Lower lobe of right lung (tissue), 2 donors: ENCODE data around the gene PLA2G4C. TPM values are rescaled to one million over a fixed set of nuclear protein-coding genes. Genes with fewer than 3 reads are reported as not detected.
"Not testable (repeated sequence)": the region's sequence is repeated elsewhere in the genome, so short reads cannot be mapped to it uniquely, and the experiment has no call there.

Experiments used
- ATAC-seq, 2 donors: fragments of 200-7000 bp; cut with Tn5 transposase; one replicate each; pipeline ENCODE4 v1.9.1; 2020 to 2022; ENCODE audit warnings: mild to moderate bottlenecking in 2 of 2, moderate library complexity in 2 of 2
- DNase-seq: peaks from one replicate; pipeline ENCODE4 v3.0.0-alpha.2; 2020
- H3K27ac ChIP-seq: fragments of 200-600 bp; one replicate; pipeline ENCODE4 v1.8.0; 2022
- H3K27me3 ChIP-seq: fragments of 200-600 bp; one replicate; pipeline ENCODE4 v1.8.0; 2022; ENCODE audit warnings: low read depth
- H3K36me3 ChIP-seq: fragments of 200-600 bp; one replicate; pipeline ENCODE4 v1.8.0; 2022; ENCODE audit warnings: mild to moderate bottlenecking
- H3K4me1 ChIP-seq: fragments of 200-600 bp; one replicate; pipeline ENCODE4 v1.8.0; 2022
- H3K4me3 ChIP-seq: fragments of 200-600 bp; one replicate; pipeline ENCODE4 v1.8.0; 2022; ENCODE audit warnings: mild to moderate bottlenecking
- H3K9me3 ChIP-seq: fragments of 200-600 bp; one replicate; pipeline ENCODE4 v1.8.0; 2022
- CTCF ChIP-seq: fragments of 200-600 bp; IDR thresholded peaks from one replicate; pipeline ENCODE4 v1.8.0; 2022; ENCODE audit warnings: antibody characterized with exemption, mild to moderate bottlenecking
- intact Hi-C: fragments of 100-400 bp; cut with DNase I; formaldehyde crosslinking; loops from one replicate; pipeline ENCODE4 v1.11.0; 2022
- total RNA-seq: library from RNA; stranded (reverse); fragmentation: NEBNext Ultra II Directional; extraction: Animal tissue kit (Norgen Biotek cat#: 25700); gene quantifications from one replicate; pipeline ENCODE4 v1.2.1, GENCODE V29; 2021
- donor health status: DM: no; HTN: yes; CAD: no; lungs with severe emphysema.

The PLA2G4C gene
- total RNA-seq, 1 donor from 2014 or later = 11.2 TPM

- ATAC-seq = no peak
- intact Hi-C loops = no loop called here
These were observed 24.4 kb downstream of the PLA2G4C start for GRCh38 chr19:48085904-48086864.

GRCh38 chr19:48085076-48085475 lies 25.5 kb downstream of the PLA2G4C start:
- Histone ChIP-seq H3K36me3 (no peaks in the 10 kb centered on the region), H3K27ac (no peak overlapping the region), H3K27me3 (peaks cover 4% of the 10 kb centered on the region), H3K4me1 (no peaks in the 10 kb centered on the region), H3K4me3 (no peak overlapping the region), H3K9me3 (no peaks in the 10 kb centered on the region)
- TF ChIP-seq CTCF = no peak
- intact Hi-C loops = no loop called here
- DNase-seq (no peak), ATAC-seq (no peak)

More at GRCh38 chr19:48085904-48086864, 24.4 kb downstream of the PLA2G4C start:
- Histone ChIP-seq H3K4me1 (no peaks in the 10 kb centered on the region), H3K4me3 (no peak overlapping the region), H3K27ac (no peak overlapping the region), H3K27me3 (peaks cover 4% of the 10 kb centered on the region), H3K9me3 (no peaks in the 10 kb centered on the region), H3K36me3 (no peaks in the 10 kb centered on the region)
- no peak for DNase-seq
- TF ChIP-seq CTCF = no peak

- Histone ChIP-seq H3K4me1 (no peaks in the 10 kb centered on the region), H3K4me3 (no peak overlapping the region), H3K27me3 (no peaks in the 10 kb centered on the region), H3K27ac (no peak overlapping the region), H3K36me3 (peaks cover 2% of the 10 kb centered on the region), H3K9me3 (no peaks in the 10 kb centered on the region)
- intact Hi-C loops = no loop called here
- no peak for TF ChIP-seq CTCF
- ATAC-seq = no peak
- DNase-seq = no peak
These were observed 29.5 kb downstream of the PLA2G4C start for GRCh38 chr19:48081106-48081505.

GRCh38 chr19:48070177-48070769 lies 40.3 kb downstream of the PLA2G4C start:
- H3K36me3 ChIP-seq, ATAC-seq, intact Hi-C loops: not testable (repeated sequence)

GRCh38 chr19:48069435-48069834 lies 41.2 kb downstream of the PLA2G4C start:
- no peak for TF ChIP-seq CTCF
- H3K27ac ChIP-seq = no peak overlapping the region
- intact Hi-C loops = no loop called here
- DNase-seq (no peak), ATAC-seq (no peak)
- H3K27me3 ChIP-seq = no peaks in the 10 kb centered on the region
- no peak overlapping the region for H3K4me3 ChIP-seq
- no peaks in the 10 kb centered on the region for H3K9me3 ChIP-seq
- no peaks in the 10 kb centered on the region for H3K4me1 ChIP-seq
- H3K36me3 ChIP-seq = no peaks in the 10 kb centered on the region

More at GRCh38 chr19:48070177-48070769, 40.3 kb downstream of the PLA2G4C start:
- not testable (repeated sequence) for H3K4me1 ChIP-seq, H3K4me3 ChIP-seq, DNase-seq, H3K27ac ChIP-seq, H3K27me3 ChIP-seq, H3K9me3 ChIP-seq

- Histone ChIP-seq H3K9me3 (no peaks in the 10 kb centered on the region), H3K27me3 (no peaks in the 10 kb centered on the region), H3K4me1 (no peaks in the 10 kb centered on the region), H3K36me3 (no peaks in the 10 kb centered on the region), H3K27ac (no peak overlapping the region), H3K4me3 (no peak overlapping the region)
- no peak for DNase-seq
- no peak for ATAC-seq
- no peak for TF ChIP-seq CTCF
- intact Hi-C loops = no loop called here
These were observed 46.1 kb downstream of the PLA2G4C start for GRCh38 chr19:48064509-48064908.
